ENCODE results near the gene TSFM. TPM values are rescaled to one million over a fixed set of nuclear protein-coding genes. Genes with fewer than 3 reads are reported as not detected.

The TSFM gene
- total and polyA plus RNA-seq, 9 of the 15 experiments (the other 6 are each of a cell fraction or from before 2014, with no cell fraction given), result 44.6 to 198 (median 60.2) TPM

- TF ChIP-seq HNRNPLL (IDR thresholded peaks at IDR 0.05; ENCODE audit: low read depth, low read length, poor library complexity, severe bottlenecking) (peak; percentile 66), SMARCA5 (IDR thresholded peaks at IDR 0.05) (no peak), KAT7 (CRISPR knock-in tag; IDR thresholded peaks at IDR 0.05; ENCODE audit: borderline replicate concordance) (peak; percentile 93; the same call in 1 of the 2 replicates), PCBP1 (IDR thresholded peaks at IDR 0.05; ENCODE audit: low read depth, low read length, poor library complexity, severe bottlenecking) (no peak), GTF2E2 (tag; IDR thresholded peaks at IDR 0.05) (no peak; the same call in 1 of the 2 replicates), ZBTB8A (IDR thresholded peaks at IDR 0.05; ENCODE audit: partially characterized antibody) (no peak), FOXA3 (CRISPR knock-in tag; conservative IDR thresholded peaks at IDR 0.05 in 1 of 2, IDR thresholded peaks at IDR 0.05 in 1 of 2) (0 out of 4 replicates have a peak, but pooled peaks of 1 of the 2 experiments have one; percentile 16), ZNF778 (CRISPR knock-in tag; IDR thresholded peaks at IDR 0.05) (no peak), STAG1 (CRISPR knock-in tag; IDR thresholded peaks at IDR 0.05; ENCODE audit: borderline replicate concordance) (0 out of 2 replicates have a peak, but pooled peaks have one; percentile 8), GABPA (tag; conservative IDR thresholded peaks at IDR 0.05; ENCODE audit: low read depth) (peak; percentile 75), FOXJ2 (tag; IDR thresholded peaks at IDR 0.05) (peak; percentile 56; the same call in 1 of the 2 replicates), ATF7 (IDR thresholded peaks at IDR 0.05) (peak; percentile 90), ZBTB11 (CRISPR knock-in tag; IDR thresholded peaks at IDR 0.05) (peak in 1 of 3 experiments; percentile 78; a peak in 2 of 6 replicates)
- TF ChIP-seq, protein P1, sequence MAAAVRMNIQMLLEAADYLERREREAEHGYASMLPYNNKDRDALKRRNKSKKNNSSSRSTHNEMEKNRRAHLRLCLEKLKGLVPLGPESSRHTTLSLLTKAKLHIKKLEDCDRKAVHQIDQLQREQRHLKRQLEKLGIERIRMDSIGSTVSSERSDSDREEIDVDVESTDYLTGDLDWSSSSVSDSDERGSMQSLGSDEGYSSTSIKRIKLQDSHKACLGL (CRISPR knock-in tag; IDR thresholded peaks at IDR 0.05; ENCODE audit: borderline replicate concordance, poor library complexity, severe bottlenecking), result peak; percentile 31
- TF ChIP-seq, protein P2, sequence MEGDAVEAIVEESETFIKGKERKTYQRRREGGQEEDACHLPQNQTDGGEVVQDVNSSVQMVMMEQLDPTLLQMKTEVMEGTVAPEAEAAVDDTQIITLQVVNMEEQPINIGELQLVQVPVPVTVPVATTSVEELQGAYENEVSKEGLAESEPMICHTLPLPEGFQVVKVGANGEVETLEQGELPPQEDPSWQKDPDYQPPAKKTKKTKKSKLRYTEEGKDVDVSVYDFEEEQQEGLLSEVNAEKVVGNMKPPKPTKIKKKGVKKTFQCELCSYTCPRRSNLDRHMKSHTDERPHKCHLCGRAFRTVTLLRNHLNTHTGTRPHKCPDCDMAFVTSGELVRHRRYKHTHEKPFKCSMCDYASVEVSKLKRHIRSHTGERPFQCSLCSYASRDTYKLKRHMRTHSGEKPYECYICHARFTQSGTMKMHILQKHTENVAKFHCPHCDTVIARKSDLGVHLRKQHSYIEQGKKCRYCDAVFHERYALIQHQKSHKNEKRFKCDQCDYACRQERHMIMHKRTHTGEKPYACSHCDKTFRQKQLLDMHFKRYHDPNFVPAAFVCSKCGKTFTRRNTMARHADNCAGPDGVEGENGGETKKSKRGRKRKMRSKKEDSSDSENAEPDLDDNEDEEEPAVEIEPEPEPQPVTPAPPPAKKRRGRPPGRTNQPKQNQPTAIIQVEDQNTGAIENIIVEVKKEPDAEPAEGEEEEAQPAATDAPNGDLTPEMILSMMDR (IDR thresholded peaks at IDR 0.05 in 2 of 3, conservative IDR thresholded peaks at IDR 0.05 in 1 of 3; ENCODE audit: insufficient read depth in 2 of 3, low read depth in 1 of 3, low read length in 3 of 3), result peak; percentile 91 to 97 (median 96)
- TF ChIP-seq, protein P3, sequence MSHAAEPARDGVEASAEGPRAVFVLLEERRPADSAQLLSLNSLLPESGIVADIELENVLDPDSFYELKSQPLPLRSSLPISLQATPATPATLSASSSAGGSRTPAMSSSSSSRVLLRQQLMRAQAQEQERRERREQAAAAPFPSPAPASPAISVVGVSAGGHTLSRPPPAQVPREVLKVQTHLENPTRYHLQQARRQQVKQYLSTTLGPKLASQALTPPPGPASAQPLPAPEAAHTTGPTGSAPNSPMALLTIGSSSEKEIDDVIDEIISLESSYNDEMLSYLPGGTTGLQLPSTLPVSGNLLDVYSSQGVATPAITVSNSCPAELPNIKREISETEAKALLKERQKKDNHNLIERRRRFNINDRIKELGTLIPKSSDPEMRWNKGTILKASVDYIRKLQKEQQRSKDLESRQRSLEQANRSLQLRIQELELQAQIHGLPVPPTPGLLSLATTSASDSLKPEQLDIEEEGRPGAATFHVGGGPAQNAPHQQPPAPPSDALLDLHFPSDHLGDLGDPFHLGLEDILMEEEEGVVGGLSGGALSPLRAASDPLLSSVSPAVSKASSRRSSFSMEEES (CRISPR knock-in tag; IDR thresholded peaks at IDR 0.05), result no peak
Measured at GRCh38 chr12:57782608-57783465, at the start of gene TSFM (continued).

Data from K562 (cell line).